Bone marrow (tissue), 2 donors: ENCODE results near the gene ST3GAL3.

ENCODE experiments used
- DNase-seq, 2 donors: peaks; one replicate each; lab custom pipeline; 2025; lab: John Stamatoyannopoulos, UW

Gene ST3GAL3

GRCh38 chr1:43707190-43708001, at the start of gene ST3GAL3:
TSS of gene ST3GAL3 (plus strand) at chr1:43707536. CDS start at chr1:43736263, 28,727 bp downstream.
- peak; percentile 58 to 90 for DNase-seq

- no peak for DNase-seq
Measured at GRCh38 chr1:43659212-43660166, 47.8 kb upstream of the ST3GAL3 start.

GRCh38 chr1:43660355-43660754, 47.0 kb upstream of the ST3GAL3 start:
- no peak for DNase-seq

- no peak for DNase-seq
Measured at GRCh38 chr1:43664369-43664768, 43.0 kb upstream of the ST3GAL3 start.

GRCh38 chr1:43666608-43667007, 40.7 kb upstream of the ST3GAL3 start:
- DNase-seq: no peak

- no peak for DNase-seq
Measured at GRCh38 chr1:43668956-43669355, 38.4 kb upstream of the ST3GAL3 start.

- DNase-seq: no peak
Measured at GRCh38 chr1:43669878-43670277, 37.5 kb upstream of the ST3GAL3 start.

- no peak for DNase-seq
Measured at GRCh38 chr1:43671193-43671592, 36.1 kb upstream of the ST3GAL3 start.

GRCh38 chr1:43671626-43672330, 35.6 kb upstream of the ST3GAL3 start:
- DNase-seq: no peak

- no peak for DNase-seq
Measured at GRCh38 chr1:43673261-43673660, 34.1 kb upstream of the ST3GAL3 start.

- no peak for DNase-seq
Measured at GRCh38 chr1:43678940-43679339, 28.4 kb upstream of the ST3GAL3 start.

GRCh38 chr1:43683560-43683959, 23.8 kb upstream of the ST3GAL3 start:
- no peak for DNase-seq

- DNase-seq: no peak
Measured at GRCh38 chr1:43686801-43687200, 20.5 kb upstream of the ST3GAL3 start.

- DNase-seq: no peak
Measured at GRCh38 chr1:43687301-43688108, 19.8 kb upstream of the ST3GAL3 start.

- DNase-seq: no peak
Measured at GRCh38 chr1:43688109-43688387, 19.3 kb upstream of the ST3GAL3 start.

GRCh38 chr1:43688594-43689000, 18.7 kb upstream of the ST3GAL3 start:
- DNase-seq: peak in 1 of 2 donors; percentile 36

- no peak for DNase-seq
Measured at GRCh38 chr1:43689289-43689688, 18.0 kb upstream of the ST3GAL3 start.

GRCh38 chr1:43691871-43692815, 15.2 kb upstream of the ST3GAL3 start:
- no peak for DNase-seq

- DNase-seq: no peak
Measured at GRCh38 chr1:43693371-43693770, 14.0 kb upstream of the ST3GAL3 start.

- no peak for DNase-seq
Measured at GRCh38 chr1:43699281-43699680, 8.1 kb upstream of the ST3GAL3 start.
